KG1 (cell line): ENCODE data around the gene SNAI1.

Source experiments
- DNase-seq: peaks from one replicate; lab custom pipeline; 2025; lab: John Stamatoyannopoulos, UW

The SNAI1 gene

GRCh38 chr20:50013976-50014375 lies 31.2 kb downstream of the SNAI1 start:
- DNase-seq = no peak

DNA sequence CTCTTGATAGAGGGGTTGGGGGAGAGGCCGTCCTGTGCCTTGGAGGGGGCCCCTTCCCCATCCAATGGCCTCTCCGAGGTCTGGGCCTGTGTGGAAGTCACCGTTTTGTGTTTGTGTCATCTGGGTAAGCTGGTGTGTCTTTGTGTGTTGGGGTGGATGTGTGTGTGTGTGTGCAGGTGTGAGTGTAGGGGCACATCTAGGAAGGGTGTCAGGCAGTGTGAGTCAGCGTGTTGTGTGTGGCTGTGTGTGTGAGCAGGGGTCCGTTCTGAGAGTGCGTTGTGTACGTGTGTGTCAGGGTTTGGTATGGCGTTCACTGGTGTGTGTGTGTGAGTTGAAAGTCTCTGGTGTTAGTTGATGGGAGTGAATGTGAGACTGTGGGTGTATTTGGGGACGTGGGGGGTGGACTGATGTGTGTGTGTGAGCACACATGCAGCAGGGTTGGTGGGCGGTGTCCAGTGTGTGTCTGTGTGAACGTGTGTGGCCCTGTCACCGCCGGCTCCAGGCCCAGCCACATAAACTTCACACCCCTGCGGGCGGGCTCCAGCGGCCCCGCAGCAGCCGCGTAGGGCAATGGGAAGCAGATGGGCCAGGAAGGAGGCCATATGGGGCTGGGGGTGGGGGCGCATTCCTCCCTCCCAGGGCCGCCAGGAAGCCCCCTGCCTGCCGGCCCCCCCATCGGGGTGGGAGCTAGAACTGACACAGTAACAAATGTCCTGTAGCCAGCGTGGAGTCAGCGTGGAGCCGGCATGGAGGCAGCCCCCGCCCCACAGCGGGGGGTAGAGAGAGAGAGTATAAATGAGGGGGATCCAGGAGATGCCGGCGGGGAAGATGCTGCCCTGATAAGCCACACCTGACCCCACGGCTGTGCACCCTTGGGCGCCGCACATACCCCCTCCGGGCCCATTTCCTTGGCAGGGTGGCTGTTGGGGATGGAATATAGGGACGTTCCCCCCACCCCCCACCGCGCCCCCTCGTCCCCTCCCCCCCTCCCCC lies 32.1 kb downstream of the SNAI1 start:
- no peak for DNase-seq

- no peak for DNase-seq
These were observed 32.8 kb downstream of the SNAI1 start for GRCh38 chr20:50015636-50015992.

- no peak for DNase-seq
These were observed 33.4 kb downstream of the SNAI1 start for GRCh38 chr20:50015993-50016770.

- DNase-seq = no peak
These were observed 34.4 kb downstream of the SNAI1 start for GRCh38 chr20:50017160-50017559.

DNA sequence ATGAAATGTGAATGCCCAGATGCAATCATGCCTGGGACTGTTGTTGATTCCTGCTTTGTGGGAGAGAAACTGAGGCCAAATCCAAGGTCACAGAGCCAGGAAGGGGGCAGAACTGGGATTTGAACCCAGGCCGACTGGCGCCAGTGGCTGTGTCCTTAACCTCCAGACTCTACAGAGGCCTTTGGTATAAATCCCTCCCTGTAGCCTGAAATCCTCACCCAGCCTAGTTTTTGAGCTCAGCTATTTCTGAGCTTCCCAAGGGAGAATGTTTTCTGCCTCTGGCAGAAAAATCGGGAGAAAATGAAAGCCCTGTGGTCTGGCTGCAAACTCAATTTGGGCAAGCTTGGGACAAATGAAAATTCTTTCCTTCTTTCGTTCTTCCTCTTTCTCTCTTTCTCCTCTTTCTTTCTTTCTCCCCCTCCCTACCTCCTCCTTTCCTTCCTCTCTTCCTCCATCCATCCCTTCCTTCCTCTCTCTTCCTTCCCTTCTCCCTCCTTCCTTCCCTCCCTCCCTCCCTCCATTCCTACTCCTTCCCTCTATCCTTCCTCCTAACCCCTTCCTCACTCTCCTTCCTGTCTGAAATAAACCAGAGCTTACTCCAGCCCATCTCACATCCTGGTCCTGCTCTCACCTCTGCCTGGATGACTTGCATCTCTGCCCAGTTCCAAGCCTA lies 34.9 kb downstream of the SNAI1 start:
- no peak for DNase-seq

DNA sequence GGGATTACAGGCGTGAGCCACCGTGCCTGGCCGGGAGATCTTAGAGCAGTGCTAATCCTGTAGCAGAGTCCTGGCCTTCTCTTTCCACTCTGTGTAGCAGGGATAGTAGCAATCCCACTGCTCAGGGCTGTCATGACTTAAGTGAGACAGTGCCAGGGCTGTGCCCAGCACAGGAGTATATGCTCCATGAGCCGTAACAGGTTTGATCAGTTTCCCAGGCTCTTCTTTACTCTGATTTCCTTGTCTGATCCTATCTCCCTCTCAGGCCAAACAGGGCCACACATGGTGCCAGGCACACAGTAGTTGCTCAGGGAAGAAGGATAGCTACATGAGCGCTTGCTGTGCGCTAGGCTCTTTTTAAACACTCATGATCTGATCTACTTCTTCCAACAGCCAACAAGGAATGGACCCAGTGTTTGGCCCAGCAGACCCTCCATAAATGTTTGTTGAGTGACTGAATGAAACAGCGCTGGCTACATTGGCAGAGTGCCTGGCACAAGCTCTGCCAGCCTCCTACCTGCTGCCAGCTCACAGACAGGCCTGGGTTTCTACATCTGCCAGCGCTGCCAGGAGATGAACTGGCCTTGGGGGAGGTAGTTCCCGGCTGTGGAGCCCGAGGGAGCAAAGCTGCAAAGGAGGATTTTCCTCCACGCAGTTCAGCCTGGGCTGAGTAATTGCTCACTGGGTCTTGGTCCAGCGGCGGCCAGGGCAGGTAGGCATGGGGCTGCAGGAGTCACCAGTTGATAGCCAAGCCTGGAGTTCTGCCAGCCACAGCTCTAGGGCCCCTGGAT lies 36.9 kb downstream of the SNAI1 start:
- no peak for DNase-seq

DNA sequence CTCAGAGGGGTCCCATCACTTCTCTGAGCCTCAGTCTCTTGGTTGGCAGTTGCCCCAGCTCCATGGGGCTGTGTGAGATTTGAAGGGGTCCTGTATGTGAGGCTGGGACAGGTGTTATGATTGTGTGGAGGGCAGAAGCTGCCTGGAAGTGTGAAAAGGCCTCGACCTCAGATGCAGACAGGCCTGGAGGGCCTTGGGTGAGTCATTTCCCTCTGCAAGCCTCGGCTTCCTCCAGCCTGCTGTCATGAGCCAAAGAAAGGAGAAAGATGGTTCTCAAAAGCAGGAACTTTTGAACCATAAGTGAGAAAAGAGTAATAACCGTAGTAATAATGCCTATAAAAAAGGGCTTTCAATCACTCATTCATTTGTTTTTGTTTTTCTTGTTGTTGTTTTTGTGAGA lies 37.5 kb downstream of the SNAI1 start:
- no peak for DNase-seq

- no peak for DNase-seq
These were observed 39.9 kb downstream of the SNAI1 start for GRCh38 chr20:50022676-50023075.

DNA sequence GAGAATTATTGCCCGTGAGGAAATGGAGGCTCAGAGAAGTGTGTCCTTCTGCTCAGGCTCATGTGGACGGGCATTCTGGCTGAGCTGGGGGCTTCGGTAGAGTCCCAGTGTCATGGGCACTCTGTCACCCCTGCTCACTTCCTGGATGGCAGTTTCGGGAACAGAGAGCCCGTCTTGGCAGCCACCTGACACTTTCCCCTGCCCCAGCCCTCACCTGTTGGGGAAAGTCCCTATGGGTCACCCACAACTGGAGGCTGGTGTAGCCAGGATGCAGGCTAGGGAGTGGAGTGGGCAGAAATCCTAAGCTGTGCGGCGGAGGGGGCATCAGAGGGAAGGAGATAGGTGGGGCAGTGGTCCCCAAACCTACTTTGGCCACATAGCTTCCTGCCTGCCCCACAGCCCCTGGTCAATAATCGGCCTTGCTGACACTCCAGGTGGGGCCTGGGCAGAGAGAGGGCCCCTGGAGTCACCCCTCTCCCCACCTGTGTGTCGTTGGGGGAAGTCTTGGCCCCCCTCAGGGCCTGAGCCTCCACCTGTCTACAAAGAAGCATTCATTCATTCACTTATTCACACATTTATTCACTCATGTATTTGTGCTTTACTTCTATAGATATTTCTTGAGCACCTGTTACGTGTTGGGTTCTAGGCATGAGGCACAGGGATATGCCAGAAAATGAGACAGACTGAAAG lies 40.5 kb downstream of the SNAI1 start:
- DNase-seq = no peak

DNA sequence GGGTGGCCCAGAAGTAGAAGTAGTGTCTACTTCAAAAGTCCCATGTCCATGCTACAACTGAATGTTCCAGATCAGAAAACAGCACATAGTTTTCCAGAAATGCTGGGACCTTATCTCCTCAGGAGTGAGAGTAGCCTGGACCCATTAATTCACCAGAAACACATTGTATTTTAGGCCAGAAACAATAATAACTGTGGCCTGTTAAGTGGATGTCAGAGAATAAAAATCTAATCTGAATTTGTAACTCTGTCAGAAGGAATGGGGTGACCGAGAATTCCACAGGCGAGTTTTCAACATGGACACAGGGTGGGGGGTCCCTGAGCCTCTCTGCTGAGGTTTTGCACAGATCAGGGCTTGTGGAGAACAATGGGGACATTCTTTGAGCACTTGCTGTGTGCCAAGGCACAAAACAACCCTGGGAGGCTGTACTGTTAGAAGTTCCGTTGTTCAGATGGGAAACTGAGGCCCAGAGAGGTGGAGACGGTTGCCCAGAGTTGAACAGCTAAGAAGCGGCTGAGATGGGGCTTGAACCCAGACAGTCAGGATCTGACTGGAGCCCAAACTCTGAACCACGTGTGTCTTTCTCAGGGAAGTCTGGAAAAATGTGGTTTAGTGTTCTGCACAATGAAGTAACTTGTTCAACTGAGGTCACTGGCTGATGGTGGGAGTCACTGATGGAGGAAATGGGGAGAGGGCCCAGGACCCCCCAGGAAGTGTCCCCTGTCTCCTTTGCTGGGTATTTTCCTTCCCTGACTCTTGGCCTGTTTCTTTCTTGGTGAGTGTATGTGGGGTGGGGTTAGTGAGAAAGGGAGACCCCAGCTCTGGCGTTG lies 44.2 kb downstream of the SNAI1 start:
- DNase-seq = no peak

GRCh38 chr20:50027611-50028105 lies 44.9 kb downstream of the SNAI1 start:
- DNase-seq = no peak

DNA sequence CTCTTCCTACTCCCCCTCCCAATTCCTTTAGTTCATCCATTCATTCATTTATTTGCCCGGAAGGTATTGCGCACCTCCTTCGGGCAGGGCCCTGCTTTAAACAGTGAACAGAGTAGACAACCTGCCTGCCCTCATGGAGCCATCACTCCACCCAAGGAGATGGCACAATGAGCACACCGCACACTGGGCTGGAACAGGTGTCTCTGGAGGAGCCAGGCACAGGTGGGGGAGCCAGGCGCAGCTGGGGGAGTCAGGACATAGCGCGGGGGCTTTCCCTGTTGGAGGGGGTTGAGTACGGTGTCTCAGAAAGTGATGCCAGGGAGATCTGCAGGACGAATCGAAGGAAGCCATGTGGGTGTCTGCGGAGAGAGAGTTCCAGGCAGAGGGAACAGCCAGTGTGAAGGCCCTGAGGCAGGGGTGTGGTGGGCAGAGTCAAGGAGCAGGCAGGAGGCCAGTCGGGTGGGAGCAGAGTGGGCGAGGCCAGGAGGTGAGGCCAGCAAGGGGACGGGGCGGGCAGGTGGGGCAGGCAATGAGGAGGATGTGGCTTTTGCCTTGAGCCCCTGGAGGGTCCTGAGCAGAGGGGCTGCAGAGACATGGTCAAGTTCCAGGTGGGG lies 46.4 kb downstream of the SNAI1 start:
- no peak for DNase-seq

GRCh38 chr20:50029697-50030461 lies 47.1 kb downstream of the SNAI1 start:
- DNase-seq = no peak

- DNase-seq = no peak
These were observed 50.3 kb downstream of the SNAI1 start for GRCh38 chr20:50032955-50033666.

- DNase-seq = no peak
These were observed 51.9 kb downstream of the SNAI1 start for GRCh38 chr20:50034567-50035180.

DNA sequence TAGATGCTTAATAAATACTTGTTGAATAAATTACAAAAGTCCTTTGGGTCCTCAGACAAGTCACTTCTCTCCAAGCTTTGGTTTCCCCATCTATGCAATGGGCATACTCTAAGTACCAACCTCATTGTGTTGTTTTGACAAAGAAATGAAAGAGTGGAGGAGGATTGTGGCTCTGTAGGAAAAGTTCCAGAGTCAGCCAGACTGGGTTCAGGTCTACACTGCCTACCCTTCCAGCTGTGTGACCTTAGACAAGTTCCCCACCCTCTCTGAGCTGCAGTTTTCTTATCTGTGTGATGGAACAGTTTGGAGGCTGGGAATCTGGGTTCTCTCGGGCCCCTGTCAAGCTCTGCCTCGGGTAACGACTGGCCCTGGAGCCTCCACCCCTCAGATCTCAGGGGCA lies 53.9 kb downstream of the SNAI1 start:
- DNase-seq = no peak

GRCh38 chr20:50037123-50037522 lies 54.3 kb downstream of the SNAI1 start:
- DNase-seq = no peak
